Epithelial cell of esophagus (primary cell): ENCODE measurements around the gene TSSK3.

Experiments
- DNase-seq: peaks from one replicate; pipeline ENCODE4 v3.0.0; 2010; ENCODE audit warnings: low read depth
- H3K4me3 ChIP-seq: 2 replicates; pipeline ENCODE4 v1.5.1; 2011; ENCODE audit warnings: mild to moderate bottlenecking, low read length, control low read depth
- TF ChIP-seq, protein P1 (sequence below): IDR thresholded peaks from 2 replicates; pipeline ENCODE4 v1.5.1; 2011; ENCODE audit warnings: low read depth, mild to moderate bottlenecking, low read length, control low read depth, inconsistent platforms; ENCODE audit not compliant: insufficient read depth; ENCODE audit errors: missing control alignments

Gene TSSK3

DNA sequence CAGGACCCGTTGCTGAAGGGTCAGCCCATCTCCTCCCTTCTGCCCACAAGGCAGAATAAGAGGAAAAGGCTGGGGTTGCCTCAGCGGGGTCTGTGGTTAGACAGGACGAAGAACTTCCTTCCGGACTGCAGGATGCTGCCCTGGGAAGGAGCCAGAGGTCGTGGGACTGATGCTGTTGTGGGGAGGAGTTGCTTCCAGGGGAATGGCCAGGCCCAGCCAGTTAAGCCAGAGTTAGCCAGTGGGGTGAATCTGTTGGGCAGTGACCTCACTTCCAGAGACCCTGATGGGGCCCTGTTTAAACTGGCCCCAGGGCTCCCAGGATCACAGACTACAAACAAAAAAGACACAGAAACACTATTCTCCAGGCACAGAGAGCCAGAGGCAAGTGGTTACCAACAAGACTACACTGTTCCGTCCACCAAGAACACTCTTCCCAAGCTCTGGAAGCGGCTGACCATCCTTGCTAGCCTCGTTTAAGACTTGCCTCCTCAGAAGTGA is 13.1 kb upstream of the TSSK3 start:
- no peak overlapping the region for H3K4me3 ChIP-seq
- DNase-seq, result no peak
- TF ChIP-seq, protein P1, sequence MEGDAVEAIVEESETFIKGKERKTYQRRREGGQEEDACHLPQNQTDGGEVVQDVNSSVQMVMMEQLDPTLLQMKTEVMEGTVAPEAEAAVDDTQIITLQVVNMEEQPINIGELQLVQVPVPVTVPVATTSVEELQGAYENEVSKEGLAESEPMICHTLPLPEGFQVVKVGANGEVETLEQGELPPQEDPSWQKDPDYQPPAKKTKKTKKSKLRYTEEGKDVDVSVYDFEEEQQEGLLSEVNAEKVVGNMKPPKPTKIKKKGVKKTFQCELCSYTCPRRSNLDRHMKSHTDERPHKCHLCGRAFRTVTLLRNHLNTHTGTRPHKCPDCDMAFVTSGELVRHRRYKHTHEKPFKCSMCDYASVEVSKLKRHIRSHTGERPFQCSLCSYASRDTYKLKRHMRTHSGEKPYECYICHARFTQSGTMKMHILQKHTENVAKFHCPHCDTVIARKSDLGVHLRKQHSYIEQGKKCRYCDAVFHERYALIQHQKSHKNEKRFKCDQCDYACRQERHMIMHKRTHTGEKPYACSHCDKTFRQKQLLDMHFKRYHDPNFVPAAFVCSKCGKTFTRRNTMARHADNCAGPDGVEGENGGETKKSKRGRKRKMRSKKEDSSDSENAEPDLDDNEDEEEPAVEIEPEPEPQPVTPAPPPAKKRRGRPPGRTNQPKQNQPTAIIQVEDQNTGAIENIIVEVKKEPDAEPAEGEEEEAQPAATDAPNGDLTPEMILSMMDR, result no peak

DNA sequence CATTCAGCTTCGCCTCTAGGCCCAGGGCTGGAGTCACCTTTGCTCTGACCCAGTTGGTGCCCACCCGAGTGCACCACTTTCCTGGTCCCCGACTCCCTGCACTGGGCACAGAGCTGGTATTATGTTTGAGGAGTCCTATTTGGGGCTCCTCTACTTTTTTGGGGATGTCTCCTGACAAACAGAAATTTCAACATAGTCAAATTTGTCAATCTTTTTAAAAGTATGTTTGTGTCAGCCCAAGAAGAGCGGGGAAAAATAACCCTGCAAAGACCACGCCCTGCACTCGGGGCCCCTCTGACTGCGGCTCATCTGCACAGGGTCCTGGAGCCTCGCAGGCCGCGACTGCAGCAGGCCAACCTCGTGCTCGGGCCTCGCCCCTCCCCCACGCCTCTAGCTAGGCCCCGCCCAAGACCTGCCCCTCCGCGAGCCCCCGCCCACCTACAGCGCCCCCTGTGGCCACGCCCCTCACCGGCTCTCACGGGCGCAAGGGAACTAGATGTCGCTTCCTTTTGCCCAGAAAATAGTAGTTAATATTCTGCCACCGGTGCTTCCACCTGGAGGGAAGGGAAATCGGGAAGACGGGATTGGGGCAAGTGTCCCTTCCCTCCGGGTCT is 11.4 kb upstream of the TSSK3 start:
- TF ChIP-seq, protein P1, result peak; percentile 43
- DNase-seq, result peak; percentile 71
- peak overlapping the region; percentile 60 for H3K4me3 ChIP-seq

DNA sequence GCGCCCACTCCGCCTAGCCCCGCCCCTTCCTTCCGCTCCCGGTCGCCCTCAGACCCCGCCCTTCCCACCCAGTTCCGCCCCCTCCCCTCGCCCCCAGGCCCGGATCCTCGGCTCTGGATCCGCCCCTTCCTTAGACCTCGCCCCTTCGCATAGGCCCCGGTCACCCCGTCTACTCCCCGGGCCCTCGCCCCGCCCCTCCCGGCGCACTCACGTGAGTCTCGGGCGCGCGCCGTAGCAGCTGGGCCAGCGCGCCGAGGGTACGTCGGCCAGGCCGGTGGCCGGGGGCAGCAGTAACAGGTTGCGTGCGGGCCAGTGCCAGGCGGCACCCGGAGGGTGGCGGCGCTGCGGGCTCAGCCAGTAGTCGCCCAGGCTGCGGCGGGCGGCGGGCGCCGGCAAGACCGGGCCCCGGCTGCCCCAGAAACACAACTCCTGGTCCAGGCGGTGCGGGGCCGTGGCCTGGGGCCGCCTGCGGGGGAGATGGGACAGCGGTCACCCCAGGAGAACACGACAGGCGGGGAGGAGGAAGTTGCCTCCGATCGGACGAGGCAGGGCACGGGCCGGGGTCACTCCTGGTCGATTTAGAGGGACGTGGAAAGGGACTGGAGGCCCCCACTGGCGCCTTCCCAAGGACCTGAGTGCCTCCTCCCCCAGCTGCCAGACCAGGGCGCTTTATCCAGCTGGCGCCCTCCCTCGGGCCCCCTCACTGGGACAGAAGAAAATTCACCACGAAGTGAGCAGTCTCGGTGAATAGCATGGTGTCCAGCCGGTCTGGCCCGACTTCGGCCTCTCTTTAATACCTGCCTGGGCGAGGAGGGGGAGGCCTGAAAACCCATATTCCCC is 10.7 kb upstream of the TSSK3 start:
- TF ChIP-seq, protein P1, result no peak
- DNase-seq, result peak; percentile 91
- peak overlapping the region; percentile 60 for H3K4me3 ChIP-seq

DNA sequence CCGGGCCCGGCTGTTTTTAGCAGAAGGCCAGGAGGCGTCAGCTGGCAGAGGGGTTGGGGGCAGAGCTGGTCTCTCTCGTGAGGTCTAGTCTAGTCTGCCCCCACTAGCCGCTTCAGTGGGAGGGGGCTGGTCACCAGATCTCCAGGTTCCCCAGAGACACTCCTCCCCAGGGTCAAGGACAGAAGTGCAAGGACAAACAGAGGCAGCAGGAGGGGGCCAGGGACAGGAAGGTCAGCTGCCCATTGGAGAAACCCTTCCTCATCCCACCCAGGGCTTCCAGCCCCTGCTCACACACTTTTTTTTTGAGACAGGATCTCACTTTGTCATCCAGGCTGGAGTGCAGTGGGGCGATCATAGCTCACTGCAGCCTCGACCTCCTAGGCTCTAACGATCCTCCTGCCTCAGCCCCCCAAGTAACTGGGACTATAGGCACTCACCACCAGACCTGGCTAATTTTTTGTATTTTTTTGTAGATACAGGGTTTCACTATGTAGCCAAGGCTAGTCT is 10.0 kb upstream of the TSSK3 start:
- no peak for DNase-seq
- H3K4me3 ChIP-seq, result peak overlapping the region; percentile 60
- TF ChIP-seq, protein P1, result no peak

DNA sequence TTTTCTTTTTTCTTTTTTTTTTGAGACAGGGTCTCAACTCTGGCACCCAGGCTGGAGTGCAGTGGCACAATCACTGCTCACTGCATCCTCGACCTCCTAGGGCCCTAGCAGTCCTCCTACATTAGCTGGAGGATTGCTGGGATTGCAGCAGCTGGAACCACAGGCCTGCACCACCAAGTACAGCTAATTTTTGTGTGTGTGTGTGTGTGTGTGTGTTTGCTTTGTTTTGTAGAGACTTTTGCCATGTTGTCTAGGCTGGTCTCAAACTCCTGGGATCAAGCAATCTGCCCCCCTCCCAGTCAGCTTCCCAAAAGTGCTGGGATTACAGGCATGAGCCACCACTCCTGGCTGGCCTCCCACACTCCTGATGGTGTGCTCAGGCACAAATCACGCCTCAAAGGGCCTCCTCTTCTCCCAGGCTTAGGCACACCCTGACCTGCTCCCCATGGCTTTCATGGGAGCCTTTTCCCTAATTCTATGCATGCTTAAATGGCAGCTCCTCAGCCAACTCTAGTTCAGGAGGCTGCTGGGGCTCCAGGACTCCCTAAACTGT is 9.4 kb upstream of the TSSK3 start:
- TF ChIP-seq, protein P1, result no peak
- no peak for DNase-seq
- H3K4me3 ChIP-seq, result no peak overlapping the region

DNA sequence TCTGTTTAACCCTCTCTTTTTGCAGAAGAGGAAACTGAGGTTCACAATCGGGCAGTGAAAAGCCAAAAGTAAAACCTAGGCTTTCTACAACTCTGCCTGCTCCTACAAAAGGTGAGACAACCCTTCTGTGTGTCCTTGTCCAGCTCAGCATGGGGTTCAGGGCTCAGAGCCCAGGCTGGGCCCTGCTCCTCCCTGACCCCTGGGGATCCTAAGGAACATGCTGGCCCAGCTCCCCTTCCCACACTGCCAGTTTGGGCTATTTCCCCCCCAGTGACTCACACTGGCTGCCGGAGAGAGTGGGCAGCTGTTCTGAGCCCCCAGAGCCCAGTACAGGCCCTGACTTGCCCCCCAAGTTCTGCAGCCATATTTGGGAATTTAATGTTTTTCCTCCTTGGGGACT is 8.9 kb upstream of the TSSK3 start:
- TF ChIP-seq, protein P1, result no peak
- DNase-seq, result no peak
- H3K4me3 ChIP-seq, result no peak overlapping the region
